H1 (cell line): Measurements from ENCODE around the gene EPB41L1. TPM values are rescaled to one million over a fixed set of nuclear protein-coding genes. Genes with fewer than 3 reads are reported as not detected.

Experiments
- CTCF ChIA-PET: fragments of 300-600 bp; sonication (Branson Sonifier 250); formaldehyde crosslinking; loops from one replicate; lab custom pipeline; 2021; ENCODE audit not compliant: partially characterized antibody; lab: Charles Lee
- POLR2A ChIA-PET: fragments of 300-600 bp; sonication (Branson Sonifier 250); formaldehyde crosslinking; loops from one replicate; lab custom pipeline; 2021; ENCODE audit warnings: inconsistent platforms; ENCODE audit not compliant: partially characterized antibody; lab: Charles Lee
- DNase-seq, 2 experiments: peaks; one replicate each; pipeline versions ENCODE4 v3.0.0 to v3.0.0-alpha.2; 2010 to 2022; ENCODE audit warnings: low spot score in 2 of 2, low read depth in 1 of 2, mixed read lengths in 1 of 2
- FAIRE-seq: peaks from 2 replicates; lab custom pipeline; 2011; peaks lifted over from hg19 to GRCh38; lab: Jason Lieb, UNC
- H2AFZ ChIP-seq: 2 replicates; pipeline ENCODE4 v1.8.1; 2012; ENCODE audit warnings: low read length, inconsistent platforms
- H2AK5ac ChIP-seq: 2 replicates; pipeline ENCODE4 v1.6.1; 2013; ENCODE audit warnings: low read depth, low read length
- H2BK120ac ChIP-seq: replicated peaks from 2 replicates; pipeline ENCODE3; 2013; ENCODE audit warnings: low read depth, low read length, inconsistent platforms
- H2BK12ac ChIP-seq: 2 replicates; pipeline ENCODE4 v1.6.1; 2013; ENCODE audit warnings: low read depth, low read length
- H2BK15ac ChIP-seq: 2 replicates; pipeline ENCODE4 v1.6.1; 2013; ENCODE audit warnings: low read length
- H2BK20ac ChIP-seq: 2 replicates; pipeline ENCODE4 v1.6.1; 2013; ENCODE audit warnings: low read length
- H2BK5ac ChIP-seq: 2 replicates; pipeline ENCODE4 v1.6.1; 2013; ENCODE audit warnings: low read depth, low read length
- H3K14ac ChIP-seq: 2 replicates; pipeline ENCODE4 v1.6.1; 2013; ENCODE audit warnings: inconsistent platforms; ENCODE audit not compliant: insufficient read length
- H3K18ac ChIP-seq: 2 replicates; pipeline ENCODE4 v1.6.1; 2013; ENCODE audit warnings: low read length; ENCODE audit errors: extremely low read depth
- H3K23ac ChIP-seq: 2 replicates; pipeline ENCODE4 v1.6.1; 2013; ENCODE audit warnings: inconsistent platforms; ENCODE audit not compliant: insufficient read length
- H3K23me2 ChIP-seq: 2 replicates; pipeline ENCODE4 v1.6.1; 2013; ENCODE audit warnings: low read depth, low read length
- H3K27ac ChIP-seq: 2 replicates; pipeline ENCODE4 v1.6.1; 2011; ENCODE audit warnings: low read depth, low read length, inconsistent platforms
- H3K27me3 ChIP-seq, 4 experiments: replicated peaks in 1 of 4; 1 replicate in 1 of 4; 2 replicates in 3 of 4; pipeline versions ENCODE4 v1.6.1 to v1.8.1; 2011 to 2013; ENCODE audit warnings: low read length in 3 of 4, mild to moderate bottlenecking in 3 of 4, inconsistent platforms in 2 of 4, mixed read lengths in 2 of 4, moderate library complexity in 1 of 4; ENCODE audit not compliant: control insufficient read depth in 3 of 4, insufficient read depth in 3 of 4; ENCODE audit errors: extremely low read depth in 1 of 4
- H3K36me3 ChIP-seq, 4 experiments: 2 replicates each; pipeline versions ENCODE4 v1.6.1 to v1.8.1; 2011 to 2013; ENCODE audit warnings: mild to moderate bottlenecking in 4 of 4, low read length in 3 of 4, moderate library complexity in 2 of 4, control low read depth in 1 of 4, inconsistent platforms in 1 of 4; ENCODE audit not compliant: insufficient read depth in 4 of 4, control insufficient read depth in 2 of 4
- H3K4ac ChIP-seq: replicated peaks from 2 replicates; pipeline ENCODE3; 2013; ENCODE audit warnings: low read length, low read depth, mixed read lengths, inconsistent platforms; ENCODE audit not compliant: insufficient read length
- H3K4me1 ChIP-seq, 4 experiments: replicated peaks in 1 of 4; 1 replicate in 1 of 4; 2 replicates in 3 of 4; pipeline versions ENCODE4 v1.6.1 to v1.8.1; 2011 to 2013; ENCODE audit warnings: low read length in 3 of 4, inconsistent platforms in 2 of 4, mixed read lengths in 1 of 4; ENCODE audit not compliant: insufficient read depth in 4 of 4, control insufficient read depth in 3 of 4
- H3K4me2 ChIP-seq, 2 experiments: 2 replicates each; pipeline versions ENCODE4 v1.6.1 to v1.8.1; 2011 to 2013; ENCODE audit warnings: low read depth in 2 of 2, low read length in 2 of 2, control low read depth in 1 of 2, inconsistent platforms in 1 of 2, mild to moderate bottlenecking in 1 of 2; ENCODE audit not compliant: insufficient read depth in 1 of 2
- H3K4me3 ChIP-seq, 4 experiments: fragments of 200-600, 300-600 bp in 1 of 4; sonication (generic), shearing (Covaris generic), sonication (Bioruptor Twin) in 1 of 4; 2 replicates each; pipeline versions ENCODE4 v1.5.1 to v1.8.1; 2011 to 2016; ENCODE audit warnings: low read length in 4 of 4, low read depth in 3 of 4, control low read depth in 2 of 4, inconsistent platforms in 2 of 4, mild to moderate bottlenecking in 2 of 4, mixed read lengths in 1 of 4, moderate library complexity in 1 of 4; ENCODE audit not compliant: insufficient read depth in 2 of 4; ENCODE audit errors: extremely low read depth in 1 of 4
- H3K56ac ChIP-seq: replicated peaks from 2 replicates; pipeline ENCODE3; 2013; ENCODE audit warnings: low read depth, mild to moderate bottlenecking, mixed read lengths, low read length, inconsistent platforms; ENCODE audit not compliant: insufficient read length
- H3K79me1 ChIP-seq: 2 replicates; pipeline ENCODE4 v1.6.1; 2013; ENCODE audit warnings: low read depth, low read length, control low read depth
- H3K79me2 ChIP-seq, 2 experiments: 2 replicates each; pipeline versions ENCODE4 v1.6.1 to v1.8.1; 2012 to 2013; ENCODE audit warnings: low read length in 2 of 2, mild to moderate bottlenecking in 2 of 2, inconsistent platforms in 1 of 2; ENCODE audit not compliant: insufficient read depth in 2 of 2, control insufficient read depth in 1 of 2
- H3K9ac ChIP-seq, 4 experiments: replicated peaks in 1 of 4; 1 replicate in 1 of 4; 2 replicates in 3 of 4; pipeline versions ENCODE4 v1.6.1 to v1.8.1; 2011 to 2013; ENCODE audit warnings: low read depth in 3 of 4, low read length in 3 of 4, control low read depth in 2 of 4, mild to moderate bottlenecking in 2 of 4, moderate library complexity in 2 of 4, inconsistent platforms in 1 of 4; ENCODE audit errors: extremely low read depth in 1 of 4
- H3K9me3 ChIP-seq, 2 experiments: 2 replicates each; pipeline versions ENCODE4 v1.6.1 to v1.8.1; 2012 to 2013; ENCODE audit warnings: mild to moderate bottlenecking in 2 of 2, moderate library complexity in 2 of 2, control low read depth in 1 of 2, inconsistent platforms in 1 of 2, low read depth in 1 of 2, low read length in 1 of 2, mixed read lengths in 1 of 2; ENCODE audit not compliant: insufficient read depth in 2 of 2
- H4K20me1 ChIP-seq, 2 experiments: replicated peaks in 1 of 2; 2 replicates each; pipeline versions ENCODE3 to v1.8.1; 2011 to 2013; ENCODE audit warnings: inconsistent platforms in 2 of 2, low read length in 2 of 2, mild to moderate bottlenecking in 1 of 2; ENCODE audit not compliant: insufficient read depth in 2 of 2, control insufficient read depth in 1 of 2
- H4K5ac ChIP-seq: 2 replicates; pipeline ENCODE4 v1.6.1; 2013; ENCODE audit warnings: low read length, low read depth, mixed read lengths, inconsistent platforms; ENCODE audit not compliant: insufficient read length
- H4K8ac ChIP-seq: 2 replicates; pipeline ENCODE4 v1.8.0; 2013; ENCODE audit warnings: mild to moderate bottlenecking, moderate library complexity, low read length, inconsistent platforms; ENCODE audit not compliant: insufficient read depth; ENCODE audit errors: extremely low read depth
- H4K91ac ChIP-seq: replicated peaks from 2 replicates; pipeline ENCODE3; 2013; ENCODE audit warnings: low read length, mixed read lengths, inconsistent platforms; ENCODE audit not compliant: insufficient read length
- CHD2 ChIP-seq: IDR thresholded peaks from 2 replicates; pipeline ENCODE4 v1.6.1; 2012; ENCODE audit warnings: low read length, improper control_type of control experiment
- HDAC6 ChIP-seq: IDR thresholded peaks from one replicate; pipeline ENCODE4 v1.7.1; 2012; ENCODE audit warnings: low read depth, mild to moderate bottlenecking, inconsistent platforms, low read length, moderate library complexity
- RAD21 ChIP-seq, 2 experiments: IDR thresholded peaks in 1 of 2; conservative IDR thresholded peaks in 1 of 2; 2 replicates each; pipeline ENCODE4 v1.6.1; 2011; ENCODE audit warnings: low read depth in 2 of 2, low read length in 2 of 2, improper control_type of control experiment in 1 of 2, inconsistent platforms in 1 of 2, mild to moderate bottlenecking in 1 of 2, moderate library complexity in 1 of 2
- TAF7 ChIP-seq: optimal IDR thresholded peaks from 2 replicates; pipeline ENCODE3; 2011; ENCODE audit warnings: low read depth, mild to moderate bottlenecking, inconsistent platforms, low read length, moderate library complexity, borderline replicate concordance
- WGBS, 2 experiments: shearing (Covaris generic) in 1 of 2; methylation state at CpG; one replicate each; pipeline versions ENCODE4 v1.1.6 to v1.1.7; 2013 to 2015; ENCODE audit warnings: low lambda C conversion rate in 2 of 2, mixed read lengths in 2 of 2, inconsistent platforms in 1 of 2, low coverage in 1 of 2, missing lambda C conversion rate in 1 of 2; ENCODE audit not compliant: insufficient replicate concordance in 2 of 2, insufficient coverage in 1 of 2, insufficient read length in 1 of 2; ENCODE audit errors: extremely low coverage in 1 of 2, missing lambda C conversion rate in 1 of 2; 5-methylcytosine and 5-hydroxymethylcytosine counted together
- polyA plus RNA-seq, 7 experiments: library from polyadenylated mRNA; depleted of rRNA in 3 of 7; stranded (reverse) in 5 of 7; unstranded in 2 of 7; fragments of >200 nt in 5 of 7; fragments of 200-250 nt in 2 of 7; gene quantifications; 1 replicate in 5 of 7; 2 replicates in 1 of 7; 4 replicates in 1 of 7; pipeline versions ENCODE4 v1.2.1 to v1.2.3, GENCODE V29; 2011 to 2013; ENCODE audit warnings: missing spikeins in 2 of 7, mixed read lengths in 2 of 7
- total RNA-seq: library from RNA; stranded (reverse); fragmentation: NEBNext Ultra II Directional; extraction: Animal tissue kit (Norgen Biotek cat#: 25700); gene quantifications from 2 replicates; pipeline ENCODE4 v1.2.1, GENCODE V29; 2021
- TF ChIP-seq, protein P1 (sequence below), 3 experiments: IDR thresholded peaks; 1 replicate in 2 of 3; 2 replicates in 1 of 3; pipeline versions ENCODE4 v1.5.1 to v1.6.1; 2011; ENCODE audit warnings: low read length in 3 of 3, mild to moderate bottlenecking in 3 of 3, inconsistent platforms in 2 of 3, low read depth in 1 of 3, moderate library complexity in 1 of 3; ENCODE audit not compliant: insufficient read depth in 1 of 3; ENCODE audit errors: control extremely low read depth in 1 of 3
- TF ChIP-seq, protein P2 (sequence below): IDR thresholded peaks from 2 replicates; pipeline ENCODE4 v1.6.1; 2011; ENCODE audit warnings: low read length, improper control_type of control experiment

The EPB41L1 gene
- total and polyA plus RNA-seq, 2 of the 8 experiments (the other 6 are each of a cell fraction or from before 2014, with no cell fraction given) = 14.8 to 36.0 TPM

DNA sequence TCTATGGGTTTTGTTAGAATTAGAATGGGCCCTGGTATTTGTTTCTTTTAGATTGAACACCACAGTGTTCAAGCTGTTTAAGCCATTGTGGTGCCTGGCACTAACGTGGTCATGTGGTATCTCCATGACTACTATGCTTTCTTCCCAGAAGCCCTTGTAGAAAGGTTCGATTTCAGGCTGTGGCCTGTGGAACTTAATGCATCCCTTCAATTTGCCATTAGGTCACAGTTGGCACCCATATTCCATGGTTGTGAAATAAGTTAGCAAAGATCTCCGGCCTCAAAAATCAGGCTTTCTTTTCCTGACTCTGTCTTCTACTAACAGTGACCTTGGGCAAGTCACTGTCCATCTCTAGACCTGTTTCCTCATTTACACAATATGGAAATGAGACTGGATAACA, 50.5 kb downstream of the EPB41L1 start:
- H3K4me1 ChIP-seq = no peaks in the 10 kb centered on the region
- no peak overlapping the region for H3K56ac ChIP-seq
- POLR2A ChIA-PET = no interaction called here
- H2BK12ac ChIP-seq = no peak overlapping the region
- no peak overlapping the region for H3K14ac ChIP-seq
- no peak overlapping the region for H3K27ac ChIP-seq
- DNase-seq = no peak
- no peak overlapping the region for H2AFZ ChIP-seq
- no peak overlapping the region for H4K8ac ChIP-seq
- H3K18ac ChIP-seq = no peak overlapping the region
- H2BK15ac ChIP-seq = no peak overlapping the region
- no peaks in the 10 kb centered on the region; the same call in 1 of the 2 replicates for H3K23me2 ChIP-seq
- no peak overlapping the region for H3K23ac ChIP-seq
- no peaks in the 10 kb centered on the region for H3K79me1 ChIP-seq
- no peak overlapping the region for H2BK120ac ChIP-seq
- no peak overlapping the region for H3K9ac ChIP-seq
- FAIRE-seq = no peak
- no peak overlapping the region for H2AK5ac ChIP-seq
- peaks cover 0 to 3% of the 10 kb centered on the region in 2 experiments for H4K20me1 ChIP-seq
- CTCF ChIA-PET = interaction anchor here (1.2 to 14.8 kb wide), 2 partner anchors 8 to 234 kb away, joined by 4 to 151 read pairs; no protein-coding TSS in a partner anchor
- no peaks in the 10 kb centered on the region for H3K27me3 ChIP-seq
- H3K4ac ChIP-seq = no peak overlapping the region
- no peak overlapping the region for H4K91ac ChIP-seq
- no peak overlapping the region for H3K4me3 ChIP-seq
- WGBS, 2 experiments = 91% methylated on average over 3 of the region's 3 CpGs; no CpG with 5 or more reads in 1 of the 2 experiments
- H4K5ac ChIP-seq = no peak overlapping the region
- TF ChIP-seq, protein P1, sequence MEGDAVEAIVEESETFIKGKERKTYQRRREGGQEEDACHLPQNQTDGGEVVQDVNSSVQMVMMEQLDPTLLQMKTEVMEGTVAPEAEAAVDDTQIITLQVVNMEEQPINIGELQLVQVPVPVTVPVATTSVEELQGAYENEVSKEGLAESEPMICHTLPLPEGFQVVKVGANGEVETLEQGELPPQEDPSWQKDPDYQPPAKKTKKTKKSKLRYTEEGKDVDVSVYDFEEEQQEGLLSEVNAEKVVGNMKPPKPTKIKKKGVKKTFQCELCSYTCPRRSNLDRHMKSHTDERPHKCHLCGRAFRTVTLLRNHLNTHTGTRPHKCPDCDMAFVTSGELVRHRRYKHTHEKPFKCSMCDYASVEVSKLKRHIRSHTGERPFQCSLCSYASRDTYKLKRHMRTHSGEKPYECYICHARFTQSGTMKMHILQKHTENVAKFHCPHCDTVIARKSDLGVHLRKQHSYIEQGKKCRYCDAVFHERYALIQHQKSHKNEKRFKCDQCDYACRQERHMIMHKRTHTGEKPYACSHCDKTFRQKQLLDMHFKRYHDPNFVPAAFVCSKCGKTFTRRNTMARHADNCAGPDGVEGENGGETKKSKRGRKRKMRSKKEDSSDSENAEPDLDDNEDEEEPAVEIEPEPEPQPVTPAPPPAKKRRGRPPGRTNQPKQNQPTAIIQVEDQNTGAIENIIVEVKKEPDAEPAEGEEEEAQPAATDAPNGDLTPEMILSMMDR (IDR thresholded peaks at IDR 0.05; ENCODE audit: control extremely low read depth in 1 of 3, insufficient read depth in 1 of 3, low read depth in 1 of 3, low read length in 3 of 3) = no peak
- no peak for TF ChIP-seq HDAC6
- no peak for TF ChIP-seq RAD21 (IDR thresholded peaks at IDR 0.05 in 1 of 2, conservative IDR thresholded peaks at IDR 0.05 in 1 of 2; ENCODE audit: low read depth in 2 of 2, low read length in 2 of 2)
- TF ChIP-seq CHD2 = no peak
- TF ChIP-seq, protein P2, sequence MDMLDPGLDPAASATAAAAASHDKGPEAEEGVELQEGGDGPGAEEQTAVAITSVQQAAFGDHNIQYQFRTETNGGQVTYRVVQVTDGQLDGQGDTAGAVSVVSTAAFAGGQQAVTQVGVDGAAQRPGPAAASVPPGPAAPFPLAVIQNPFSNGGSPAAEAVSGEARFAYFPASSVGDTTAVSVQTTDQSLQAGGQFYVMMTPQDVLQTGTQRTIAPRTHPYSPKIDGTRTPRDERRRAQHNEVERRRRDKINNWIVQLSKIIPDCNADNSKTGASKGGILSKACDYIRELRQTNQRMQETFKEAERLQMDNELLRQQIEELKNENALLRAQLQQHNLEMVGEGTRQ = no peak
- no peak for TF ChIP-seq TAF7
- no peaks in the 10 kb centered on the region for H3K9me3 ChIP-seq
- H3K79me2 ChIP-seq = no peaks in the 10 kb centered on the region
- no peak overlapping the region for H3K4me2 ChIP-seq
- H2BK5ac ChIP-seq = no peak overlapping the region
- no peaks in the 10 kb centered on the region for H3K36me3 ChIP-seq
- no peak overlapping the region for H2BK20ac ChIP-seq
